ENCODE measurements around the gene LMOD1. TPM values are rescaled to one million over a fixed set of nuclear protein-coding genes. Genes with fewer than 3 reads are reported as not detected.

LMOD1 gene
- total and polyA plus RNA-seq, 2 donors from 2014 or later: 9.5 to 33.3 TPM

GRCh38 chr1:201939148-201939547, 7.2 kb downstream of the LMOD1 start:
- no peak overlapping the region for H3K27ac ChIP-seq (ENCODE audit: low read depth in 2 of 2, low read length in 2 of 2)
- no peak overlapping the region for H3K9ac ChIP-seq (ENCODE audit: low read length in 3 of 3)
- no peaks in the 10 kb centered on the region for H3K9me3 ChIP-seq (ENCODE audit: control insufficient read depth in 2 of 3, insufficient read depth in 1 of 3, low read length in 3 of 3)
- no peak for DNase-seq
- no peak for TF ChIP-seq CTCF (IDR thresholded peaks at IDR 0.05; ENCODE audit: borderline replicate concordance, extremely low read depth, insufficient read depth)
- intact Hi-C loops (cut with DNase I): no loop called here
- H3K4me3 ChIP-seq (ENCODE audit: low read length in 3 of 3): no peak overlapping the region
- H3K4me1 ChIP-seq (ENCODE audit: control insufficient read depth in 2 of 3, insufficient read depth in 2 of 3, low read depth in 1 of 3, low read length in 3 of 3): peaks cover 0 to 5% (median 0%) of the 10 kb centered on the region in 3 donors
- FAIRE-seq: no peak
- H3K36me3 ChIP-seq (ENCODE audit: control insufficient read depth in 2 of 3, insufficient read depth in 3 of 3, low read length in 3 of 3): no peaks in the 10 kb centered on the region
- H3K27me3 ChIP-seq (ENCODE audit: control insufficient read depth, insufficient read depth, low read length): no peaks in the 10 kb centered on the region

GRCh38 chr1:201938440-201939035, 7.8 kb downstream of the LMOD1 start:
- no peaks in the 10 kb centered on the region for H3K27me3 ChIP-seq (ENCODE audit: control insufficient read depth, insufficient read depth, low read length)
- H3K4me1 ChIP-seq (ENCODE audit: control insufficient read depth in 2 of 3, insufficient read depth in 2 of 3, low read depth in 1 of 3, low read length in 3 of 3): peaks cover 0 to 5% (median 0%) of the 10 kb centered on the region in 3 donors
- TF ChIP-seq CTCF (IDR thresholded peaks at IDR 0.05; ENCODE audit: borderline replicate concordance, extremely low read depth, insufficient read depth): no peak
- DNase-seq (no peak), FAIRE-seq (no peak)
- no peak overlapping the region for H3K27ac ChIP-seq (ENCODE audit: low read depth in 2 of 2, low read length in 2 of 2)
- intact Hi-C loops (cut with DNase I): no loop called here
- no peaks in the 10 kb centered on the region for H3K36me3 ChIP-seq (ENCODE audit: control insufficient read depth in 2 of 3, insufficient read depth in 3 of 3, low read length in 3 of 3)
- no peak overlapping the region for H3K9ac ChIP-seq (ENCODE audit: low read length in 3 of 3)
- no peak overlapping the region for H3K4me3 ChIP-seq (ENCODE audit: low read length in 3 of 3)
- H3K9me3 ChIP-seq (ENCODE audit: control insufficient read depth in 2 of 3, insufficient read depth in 1 of 3, low read length in 3 of 3): no peaks in the 10 kb centered on the region

- Histone ChIP-seq H3K9me3 (ENCODE audit: control insufficient read depth in 2 of 3, insufficient read depth in 1 of 3, low read length in 3 of 3) (no peaks in the 10 kb centered on the region), H3K4me1 (ENCODE audit: control insufficient read depth in 2 of 3, insufficient read depth in 2 of 3, low read depth in 1 of 3, low read length in 3 of 3) (peaks cover 0 to 5% (median 0%) of the 10 kb centered on the region in 3 donors), H3K27me3 (ENCODE audit: control insufficient read depth, insufficient read depth, low read length) (no peaks in the 10 kb centered on the region), H3K9ac (ENCODE audit: low read length in 3 of 3) (no peak overlapping the region), H3K36me3 (ENCODE audit: control insufficient read depth in 2 of 3, insufficient read depth in 3 of 3, low read length in 3 of 3) (no peaks in the 10 kb centered on the region), H3K4me3 (ENCODE audit: low read length in 3 of 3) (no peak overlapping the region), H3K27ac (ENCODE audit: low read depth in 2 of 2, low read length in 2 of 2) (no peak overlapping the region)
- FAIRE-seq: no peak
- intact Hi-C loops (cut with DNase I): no loop called here
- DNase-seq: no peak
- no peak for TF ChIP-seq CTCF (IDR thresholded peaks at IDR 0.05; ENCODE audit: borderline replicate concordance, extremely low read depth, insufficient read depth)
Observed at GRCh38 chr1:201937624-201938213, 8.6 kb downstream of the LMOD1 start.
